Measurements from ENCODE around the gene WFS1. TPM values are rescaled to one million over a fixed set of nuclear protein-coding genes. Genes with fewer than 3 reads are reported as not detected.

The WFS1 gene
- total RNA-seq, 1 experiment from 2014 or later: 21.5 TPM

DNA sequence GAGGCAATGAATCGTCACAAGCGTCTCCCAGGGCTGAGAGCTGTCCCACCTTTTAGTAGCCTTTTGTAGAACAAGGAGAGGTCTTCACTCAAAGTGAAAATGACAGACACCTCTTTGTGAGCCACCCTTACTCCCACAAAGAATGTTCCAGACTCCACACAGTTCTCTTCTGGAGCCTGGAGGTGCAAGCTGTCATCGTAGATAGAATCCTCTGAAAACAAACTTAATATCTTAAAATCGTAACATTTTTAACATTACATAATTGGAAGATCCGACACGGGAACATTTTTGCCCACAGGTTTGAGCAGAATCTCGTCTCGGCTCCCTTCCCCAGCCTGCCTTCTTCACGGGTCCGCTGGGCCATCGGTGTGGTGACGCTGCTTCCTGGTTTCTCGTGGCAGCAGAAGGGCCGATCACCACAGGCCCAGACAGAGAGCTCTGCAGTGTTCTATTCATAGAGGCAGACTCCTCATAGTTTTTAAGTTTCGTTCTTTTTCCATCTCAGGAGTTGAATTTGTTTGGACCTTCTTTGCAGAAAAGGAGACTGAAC lies 27.7 kb downstream of the WFS1 start:
- RAD21 ChIA-PET (ENCODE audit: low non-redundant PET in 1 of 2, low total read pairs in 2 of 2, uncharacterized antibody in 2 of 2, unreplicated experiment in 2 of 2): no interaction called here
- BruUV-seq (replicated peaks): no TSS peak
- Histone ChIP-seq H3K27me3 (ENCODE audit: insufficient read depth, low read length) (no peaks in the 10 kb centered on the region), H2AFZ (ENCODE audit: low read depth, low read length, poor library complexity, severe bottlenecking) (no peak overlapping the region), H3K9me2 (ENCODE audit: insufficient read depth) (no peaks in the 10 kb centered on the region), H4K20me1 (ENCODE audit: insufficient read depth) (no peaks in the 10 kb centered on the region), H3K79me2 (ENCODE audit: insufficient read depth, low read length) (no peaks in the 10 kb centered on the region), H3K4me1 (ENCODE audit: control insufficient read depth in 1 of 2, insufficient read depth in 2 of 2, low read length in 2 of 2) (no peaks in the 10 kb centered on the region), H3K4me3 (replicated peaks in 1 of 2; ENCODE audit: low read depth in 1 of 2, low read length in 2 of 2) (no peak overlapping the region), H3K27ac (ENCODE audit: low read depth, low read length) (no peak overlapping the region), H3K9ac (ENCODE audit: low read length) (no peak overlapping the region), H3K9me3 (ENCODE audit: control insufficient read depth in 1 of 2, insufficient read depth in 1 of 2, low read depth in 1 of 2, low read length in 2 of 2) (no peaks in the 10 kb centered on the region), H3K4me2 (ENCODE audit: low read length) (no peak overlapping the region), H3K36me3 (ENCODE audit: control insufficient read depth in 1 of 2, insufficient read depth in 2 of 2, low read length in 2 of 2) (peaks cover 0 to 5% of the 10 kb centered on the region in 2 experiments; a peak in 2 of 4 replicates)
- no peak for DNase-seq (ENCODE audit: low read depth, low spot score)
- ATAC-seq: no peak
- no peak for TF ChIP-seq SIN3A (IDR thresholded peaks at IDR 0.05; ENCODE audit: low read depth)
- TF ChIP-seq CBX3 (IDR thresholded peaks at IDR 0.05; ENCODE audit: low read depth): no peak
- TF ChIP-seq JUND (IDR thresholded peaks at IDR 0.05): no peak
- TF ChIP-seq, protein P1, sequence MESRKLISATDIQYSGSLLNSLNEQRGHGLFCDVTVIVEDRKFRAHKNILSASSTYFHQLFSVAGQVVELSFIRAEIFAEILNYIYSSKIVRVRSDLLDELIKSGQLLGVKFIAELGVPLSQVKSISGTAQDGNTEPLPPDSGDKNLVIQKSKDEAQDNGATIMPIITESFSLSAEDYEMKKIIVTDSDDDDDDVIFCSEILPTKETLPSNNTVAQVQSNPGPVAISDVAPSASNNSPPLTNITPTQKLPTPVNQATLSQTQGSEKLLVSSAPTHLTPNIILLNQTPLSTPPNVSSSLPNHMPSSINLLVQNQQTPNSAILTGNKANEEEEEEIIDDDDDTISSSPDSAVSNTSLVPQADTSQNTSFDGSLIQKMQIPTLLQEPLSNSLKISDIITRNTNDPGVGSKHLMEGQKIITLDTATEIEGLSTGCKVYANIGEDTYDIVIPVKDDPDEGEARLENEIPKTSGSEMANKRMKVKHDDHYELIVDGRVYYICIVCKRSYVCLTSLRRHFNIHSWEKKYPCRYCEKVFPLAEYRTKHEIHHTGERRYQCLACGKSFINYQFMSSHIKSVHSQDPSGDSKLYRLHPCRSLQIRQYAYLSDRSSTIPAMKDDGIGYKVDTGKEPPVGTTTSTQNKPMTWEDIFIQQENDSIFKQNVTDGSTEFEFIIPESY (IDR thresholded peaks at IDR 0.05; ENCODE audit: extremely low read depth, insufficient replicate concordance, low read length): no peak
- no peak for TF ChIP-seq EZH2phosphoT487 (IDR thresholded peaks at IDR 0.05; ENCODE audit: borderline replicate concordance)
- TF ChIP-seq ELF1 (IDR thresholded peaks at IDR 0.05; ENCODE audit: borderline replicate concordance, low read depth): no peak
- no peak for TF ChIP-seq YY1 (IDR thresholded peaks at IDR 0.05; ENCODE audit: extremely low read depth, insufficient replicate concordance, low read depth, low read length)
- no peak for TF ChIP-seq SP1 (IDR thresholded peaks at IDR 0.05; ENCODE audit: low read depth)
- TF ChIP-seq, protein P2, sequence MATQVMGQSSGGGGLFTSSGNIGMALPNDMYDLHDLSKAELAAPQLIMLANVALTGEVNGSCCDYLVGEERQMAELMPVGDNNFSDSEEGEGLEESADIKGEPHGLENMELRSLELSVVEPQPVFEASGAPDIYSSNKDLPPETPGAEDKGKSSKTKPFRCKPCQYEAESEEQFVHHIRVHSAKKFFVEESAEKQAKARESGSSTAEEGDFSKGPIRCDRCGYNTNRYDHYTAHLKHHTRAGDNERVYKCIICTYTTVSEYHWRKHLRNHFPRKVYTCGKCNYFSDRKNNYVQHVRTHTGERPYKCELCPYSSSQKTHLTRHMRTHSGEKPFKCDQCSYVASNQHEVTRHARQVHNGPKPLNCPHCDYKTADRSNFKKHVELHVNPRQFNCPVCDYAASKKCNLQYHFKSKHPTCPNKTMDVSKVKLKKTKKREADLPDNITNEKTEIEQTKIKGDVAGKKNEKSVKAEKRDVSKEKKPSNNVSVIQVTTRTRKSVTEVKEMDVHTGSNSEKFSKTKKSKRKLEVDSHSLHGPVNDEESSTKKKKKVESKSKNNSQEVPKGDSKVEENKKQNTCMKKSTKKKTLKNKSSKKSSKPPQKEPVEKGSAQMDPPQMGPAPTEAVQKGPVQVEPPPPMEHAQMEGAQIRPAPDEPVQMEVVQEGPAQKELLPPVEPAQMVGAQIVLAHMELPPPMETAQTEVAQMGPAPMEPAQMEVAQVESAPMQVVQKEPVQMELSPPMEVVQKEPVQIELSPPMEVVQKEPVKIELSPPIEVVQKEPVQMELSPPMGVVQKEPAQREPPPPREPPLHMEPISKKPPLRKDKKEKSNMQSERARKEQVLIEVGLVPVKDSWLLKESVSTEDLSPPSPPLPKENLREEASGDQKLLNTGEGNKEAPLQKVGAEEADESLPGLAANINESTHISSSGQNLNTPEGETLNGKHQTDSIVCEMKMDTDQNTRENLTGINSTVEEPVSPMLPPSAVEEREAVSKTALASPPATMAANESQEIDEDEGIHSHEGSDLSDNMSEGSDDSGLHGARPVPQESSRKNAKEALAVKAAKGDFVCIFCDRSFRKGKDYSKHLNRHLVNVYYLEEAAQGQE (IDR thresholded peaks at IDR 0.05; ENCODE audit: low read depth): no peak
- intact Hi-C loops (cut with micrococcal nuclease): no loop called here
- POLR2A ChIA-PET: no interaction called here
- CTCF ChIA-PET: no interaction called here

Data from HCT116 (cell line).